Stimulated activated CD4-positive, alpha-beta T cell treated with anti-CD3 and anti-CD28 coated beads, Interleukin-12 subunit alpha, Interleukin-12 subunit beta, amount 100 ng/mL, for 4 hours (primary cell): ENCODE results near the gene RAB5B.
A peak's percentile ranks its signal among the peaks of the same experiment; 100 is the strongest.

Experiments used
- DNase-seq: peaks from one replicate; pipeline ENCODE4 v3.0.0-alpha.2; 2020

The RAB5B gene

GRCh38 chr12:55973599-55974307, at the start of gene RAB5B:
RAB5B (plus strand) TSS chr12:55974078; CDS start chr12:55986961, 12,883 bp downstream.
- peak; percentile 93 for DNase-seq

- no peak for DNase-seq
These were observed 48.5 kb upstream of the RAB5B start for GRCh38 chr12:55925371-55925770.

- DNase-seq: no peak
These were observed 47.8 kb upstream of the RAB5B start for GRCh38 chr12:55925870-55926737.

GRCh38 chr12:55926738-55927587, 46.9 kb upstream of the RAB5B start:
- DNase-seq: peak; percentile 84

- DNase-seq: peak; percentile 54
These were observed 46.0 kb upstream of the RAB5B start, which contains the start of gene PYM1 for GRCh38 chr12:55927588-55928502. PYM1 (minus strand) TSS chr12:55927894; CDS start chr12:55927761, 133 bp downstream.

- DNase-seq: peak; percentile 78
These were observed 44.5 kb upstream of the RAB5B start for GRCh38 chr12:55929306-55929791.

GRCh38 chr12:55930771-55931316, 43.0 kb upstream of the RAB5B start, which contains the start of gene DGKA:
DGKA (plus strand) TSS chr12:55931162; CDS start chr12:55936504, 5,342 bp downstream.
- peak; percentile 75 for DNase-seq

- DNase-seq: no peak
These were observed 42.5 kb upstream of the RAB5B start for GRCh38 chr12:55931317-55931779.

GRCh38 chr12:55931780-55932550, 41.9 kb upstream of the RAB5B start:
- no peak for DNase-seq

- no peak for DNase-seq
These were observed 41.3 kb upstream of the RAB5B start for GRCh38 chr12:55932551-55932910.

GRCh38 chr12:55933169-55933798, 40.6 kb upstream of the RAB5B start:
- no peak for DNase-seq

GRCh38 chr12:55933799-55934742, 39.8 kb upstream of the RAB5B start:
- DNase-seq: no peak

- no peak for DNase-seq
These were observed 39.1 kb upstream of the RAB5B start for GRCh38 chr12:55934773-55935172.

- DNase-seq: no peak
These were observed 38.1 kb upstream of the RAB5B start for GRCh38 chr12:55935738-55936151.

- DNase-seq: no peak
These were observed 35.9 kb upstream of the RAB5B start for GRCh38 chr12:55937981-55938380.

GRCh38 chr12:55938826-55939501, 34.9 kb upstream of the RAB5B start:
- no peak for DNase-seq

GRCh38 chr12:55940065-55940732, 33.7 kb upstream of the RAB5B start:
- peak; percentile 74 for DNase-seq
